A549 (cell line): ENCODE results near the gene KANK2.

Source experiments
- CTCF ChIP-seq: fragments of >200 bp; sonication (Bioruptor Twin); formaldehyde crosslinking; IDR thresholded peaks from 3 replicates; pipeline ENCODE4 v1.5.1; 2016
- RCOR1 ChIP-seq: fragments of 150-350 bp; IDR thresholded peaks from 2 replicates; pipeline ENCODE4 v1.6.1; 2014; ENCODE audit warnings: antibody characterized with exemption, low read length, low read depth
- TF ChIP-seq, protein P1 (sequence below): IDR thresholded peaks from 2 replicates; pipeline ENCODE4 v1.6.1; 2012

GRCh38 chr19:11165486-11166030 lies 31.8 kb downstream of the KANK2 start:
- TF ChIP-seq CTCF = no peak
- TF ChIP-seq, protein P1, sequence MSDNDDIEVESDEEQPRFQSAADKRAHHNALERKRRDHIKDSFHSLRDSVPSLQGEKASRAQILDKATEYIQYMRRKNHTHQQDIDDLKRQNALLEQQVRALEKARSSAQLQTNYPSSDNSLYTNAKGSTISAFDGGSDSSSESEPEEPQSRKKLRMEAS = no peak
- TF ChIP-seq RCOR1 = no peak
